HG03064 (cell line): ENCODE data around the gene KRTAP4-4.
"Not testable (repeated sequence)": the region's sequence is repeated elsewhere in the genome, so short reads cannot be mapped to it uniquely, and the experiment has no call there.

Source experiments
- ATAC-seq: cut with Tn5 transposase; IDR thresholded peaks from one replicate; pipeline ENCODE4 v1.9.1; 2021; ENCODE audit warnings: low read depth; ENCODE audit not compliant: unreplicated experiment

Gene KRTAP4-4

GRCh38 chr17:41160648-41161047, at the start of gene KRTAP4-4:
KRTAP4-4 (minus strand) TSS chr17:41160748; CDS start chr17:41160691, 57 bp downstream.
- ATAC-seq, result no peak

GRCh38 chr17:41199421-41200078, 39.0 kb upstream of the KRTAP4-4 start:
- no peak for ATAC-seq

- ATAC-seq, result no peak
These were observed 35.5 kb upstream of the KRTAP4-4 start for GRCh38 chr17:41196068-41196467.

GRCh38 chr17:41190328-41190727, 29.8 kb upstream of the KRTAP4-4 start:
- ATAC-seq, result no peak

GRCh38 chr17:41189837-41190318, 29.3 kb upstream of the KRTAP4-4 start, which contains the start of gene KRTAP9-1:
KRTAP9-1 (plus strand) TSS chr17:41189887; CDS start chr17:41189887, 0 bp downstream.
- not testable (repeated sequence) for ATAC-seq

GRCh38 chr17:41186872-41187271, 26.3 kb upstream of the KRTAP4-4 start:
- no peak for ATAC-seq

- no peak for ATAC-seq
These were observed 24.5 kb upstream of the KRTAP4-4 start for GRCh38 chr17:41185001-41185400.

- no peak for ATAC-seq
These were observed 24.0 kb upstream of the KRTAP4-4 start, which contains the start of gene KRTAP4-1 for GRCh38 chr17:41184480-41184961. KRTAP4-1 (minus strand) TSS chr17:41184911; CDS start chr17:41184854, 57 bp downstream.

- ATAC-seq, result no peak
These were observed 18.5 kb upstream of the KRTAP4-4 start for GRCh38 chr17:41178843-41179616.

GRCh38 chr17:41178341-41178740, 17.8 kb upstream of the KRTAP4-4 start:
- ATAC-seq, result no peak

- ATAC-seq, result no peak
These were observed 17.3 kb upstream of the KRTAP4-4 start, which contains the start of gene KRTAP4-2 for GRCh38 chr17:41177727-41178271. KRTAP4-2 (minus strand) TSS chr17:41178221; CDS start chr17:41178164, 57 bp downstream.

GRCh38 chr17:41176744-41177387, 16.3 kb upstream of the KRTAP4-4 start:
- ATAC-seq, result no peak

GRCh38 chr17:41171886-41172285, 11.3 kb upstream of the KRTAP4-4 start:
- ATAC-seq, result no peak

GRCh38 chr17:41168121-41168520, 7.6 kb upstream of the KRTAP4-4 start, which contains the start of gene KRTAP4-3:
KRTAP4-3 (minus strand) TSS chr17:41168221; CDS start chr17:41168172, 49 bp downstream.
- no peak for ATAC-seq

GRCh38 chr17:41167561-41167960, 7.0 kb upstream of the KRTAP4-4 start:
- no peak for ATAC-seq

GRCh38 chr17:41163828-41164227, 3.3 kb upstream of the KRTAP4-4 start:
- no peak for ATAC-seq

- not testable (repeated sequence) for ATAC-seq
These were observed 358 bp downstream of the KRTAP4-4 start for GRCh38 chr17:41160190-41160589.

GRCh38 chr17:41153856-41154255, 6.7 kb downstream of the KRTAP4-4 start:
- no peak for ATAC-seq

- ATAC-seq, result no peak
These were observed 9.0 kb downstream of the KRTAP4-4 start for GRCh38 chr17:41151525-41151924.

- no peak for ATAC-seq
These were observed 10.5 kb downstream of the KRTAP4-4 start for GRCh38 chr17:41150026-41150425.
